ENCODE data around the gene ARVCF. TPM values are rescaled to one million over a fixed set of nuclear protein-coding genes. Genes with fewer than 3 reads are reported as not detected.

ARVCF gene
- total and polyA plus RNA-seq, 9 of the 15 experiments (the other 6 are each of a cell fraction or from before 2014, with no cell fraction given) = 0.03 to 97.4 (median 15.6) TPM

DNA sequence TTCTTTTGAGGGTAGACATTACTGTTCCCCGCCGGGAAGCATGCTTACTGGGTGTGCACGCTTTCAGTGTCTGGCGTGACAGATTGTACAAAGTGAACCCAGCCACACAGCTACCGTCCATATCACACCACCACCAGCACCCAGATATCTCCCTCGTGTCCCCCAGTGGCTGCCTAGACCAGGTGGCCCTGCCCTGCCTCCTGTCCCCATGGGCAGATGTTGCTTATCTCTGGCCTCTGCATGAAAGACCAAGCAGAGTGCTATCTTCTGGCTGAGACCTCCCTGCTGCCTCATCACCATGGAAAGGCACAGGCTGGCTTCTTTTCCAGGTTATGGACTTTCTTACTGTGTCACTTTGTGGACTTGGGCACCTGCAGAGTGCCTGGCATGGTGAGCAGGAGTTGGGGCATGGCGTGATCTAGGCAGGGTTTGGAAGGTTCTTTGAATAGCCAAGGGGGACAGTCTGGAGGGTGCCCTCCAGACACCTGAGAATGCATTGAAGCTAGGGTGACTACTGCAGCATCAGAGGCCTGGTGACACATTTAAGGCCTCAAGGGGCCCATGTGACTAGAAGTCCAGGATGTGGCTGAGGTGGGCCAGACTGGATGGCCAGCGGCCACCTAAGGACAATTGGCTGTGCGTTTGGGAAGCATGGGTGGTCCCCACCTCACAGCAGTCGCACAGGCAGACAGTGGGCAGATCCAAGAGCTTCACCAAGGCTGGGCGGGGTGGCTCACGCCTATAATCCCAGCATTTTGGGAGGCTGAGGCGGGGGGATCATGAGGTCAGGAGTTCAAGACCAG, 9.0 kb upstream of the ARVCF start (continued):
- TF ChIP-seq, protein P1, sequence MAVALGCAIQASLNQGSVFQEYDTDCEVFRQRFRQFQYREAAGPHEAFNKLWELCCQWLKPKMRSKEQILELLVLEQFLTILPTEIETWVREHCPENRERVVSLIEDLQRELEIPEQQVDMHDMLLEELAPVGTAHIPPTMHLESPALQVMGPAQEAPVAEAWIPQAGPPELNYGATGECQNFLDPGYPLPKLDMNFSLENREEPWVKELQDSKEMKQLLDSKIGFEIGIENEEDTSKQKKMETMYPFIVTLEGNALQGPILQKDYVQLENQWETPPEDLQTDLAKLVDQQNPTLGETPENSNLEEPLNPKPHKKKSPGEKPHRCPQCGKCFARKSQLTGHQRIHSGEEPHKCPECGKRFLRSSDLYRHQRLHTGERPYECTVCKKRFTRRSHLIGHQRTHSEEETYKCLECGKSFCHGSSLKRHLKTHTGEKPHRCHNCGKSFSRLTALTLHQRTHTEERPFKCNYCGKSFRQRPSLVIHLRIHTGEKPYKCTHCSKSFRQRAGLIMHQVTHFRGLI (CRISPR knock-in tag; IDR thresholded peaks at IDR 0.05) = peak; percentile 94
- TF ChIP-seq ZNF584 (CRISPR knock-in tag; IDR thresholded peaks at IDR 0.05; ENCODE audit: low read depth) = no peak
- TF ChIP-seq PTRF (tag; IDR thresholded peaks at IDR 0.05) = no peak
- TF ChIP-seq SRSF7 (optimal IDR thresholded peaks at IDR 0.05; ENCODE audit: low read depth, low read length) = no peak
- no peak for TF ChIP-seq CEBPG (CRISPR knock-in tag; IDR thresholded peaks at IDR 0.05)
- TF ChIP-seq CEBPG (tag; conservative IDR thresholded peaks at IDR 0.05 in 1 of 2, IDR thresholded peaks at IDR 0.05 in 1 of 2) = no peak
- TF ChIP-seq, protein P2, sequence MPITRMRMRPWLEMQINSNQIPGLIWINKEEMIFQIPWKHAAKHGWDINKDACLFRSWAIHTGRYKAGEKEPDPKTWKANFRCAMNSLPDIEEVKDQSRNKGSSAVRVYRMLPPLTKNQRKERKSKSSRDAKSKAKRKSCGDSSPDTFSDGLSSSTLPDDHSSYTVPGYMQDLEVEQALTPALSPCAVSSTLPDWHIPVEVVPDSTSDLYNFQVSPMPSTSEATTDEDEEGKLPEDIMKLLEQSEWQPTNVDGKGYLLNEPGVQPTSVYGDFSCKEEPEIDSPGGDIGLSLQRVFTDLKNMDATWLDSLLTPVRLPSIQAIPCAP (CRISPR knock-in tag; IDR thresholded peaks at IDR 0.05; ENCODE audit: borderline replicate concordance) = no peak
- TF ChIP-seq LARP7 (IDR thresholded peaks at IDR 0.05) = no peak
- peak; percentile 81; the same call in 1 of the 2 replicates for TF ChIP-seq KLF6 (CRISPR knock-in tag; IDR thresholded peaks at IDR 0.05; ENCODE audit: borderline replicate concordance)
- peak; percentile 94 for TF ChIP-seq KLF13 (tag; IDR thresholded peaks at IDR 0.05; ENCODE audit: borderline replicate concordance, low read depth)
- no peak for TF ChIP-seq HMG20A (CRISPR knock-in tag; conservative IDR thresholded peaks at IDR 0.05)
- no peak for TF ChIP-seq ZBTB1 (CRISPR knock-in tag; IDR thresholded peaks at IDR 0.05; ENCODE audit: borderline replicate concordance, low read depth)
- TF ChIP-seq ZNF445 (CRISPR knock-in tag; IDR thresholded peaks at IDR 0.05; ENCODE audit: low read depth) = peak; percentile 97
- no peak; the same call in 1 of the 2 replicates for TF ChIP-seq RHOXF2B (CRISPR knock-in tag; conservative IDR thresholded peaks at IDR 0.05)
- TF ChIP-seq, protein P3, sequence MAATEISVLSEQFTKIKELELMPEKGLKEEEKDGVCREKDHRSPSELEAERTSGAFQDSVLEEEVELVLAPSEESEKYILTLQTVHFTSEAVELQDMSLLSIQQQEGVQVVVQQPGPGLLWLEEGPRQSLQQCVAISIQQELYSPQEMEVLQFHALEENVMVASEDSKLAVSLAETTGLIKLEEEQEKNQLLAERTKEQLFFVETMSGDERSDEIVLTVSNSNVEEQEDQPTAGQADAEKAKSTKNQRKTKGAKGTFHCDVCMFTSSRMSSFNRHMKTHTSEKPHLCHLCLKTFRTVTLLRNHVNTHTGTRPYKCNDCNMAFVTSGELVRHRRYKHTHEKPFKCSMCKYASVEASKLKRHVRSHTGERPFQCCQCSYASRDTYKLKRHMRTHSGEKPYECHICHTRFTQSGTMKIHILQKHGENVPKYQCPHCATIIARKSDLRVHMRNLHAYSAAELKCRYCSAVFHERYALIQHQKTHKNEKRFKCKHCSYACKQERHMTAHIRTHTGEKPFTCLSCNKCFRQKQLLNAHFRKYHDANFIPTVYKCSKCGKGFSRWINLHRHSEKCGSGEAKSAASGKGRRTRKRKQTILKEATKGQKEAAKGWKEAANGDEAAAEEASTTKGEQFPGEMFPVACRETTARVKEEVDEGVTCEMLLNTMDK (IDR thresholded peaks at IDR 0.05; ENCODE audit: borderline replicate concordance, insufficient read depth, low read depth, low read length, poor library complexity, severe bottlenecking) = no peak
- TF ChIP-seq, protein P4, sequence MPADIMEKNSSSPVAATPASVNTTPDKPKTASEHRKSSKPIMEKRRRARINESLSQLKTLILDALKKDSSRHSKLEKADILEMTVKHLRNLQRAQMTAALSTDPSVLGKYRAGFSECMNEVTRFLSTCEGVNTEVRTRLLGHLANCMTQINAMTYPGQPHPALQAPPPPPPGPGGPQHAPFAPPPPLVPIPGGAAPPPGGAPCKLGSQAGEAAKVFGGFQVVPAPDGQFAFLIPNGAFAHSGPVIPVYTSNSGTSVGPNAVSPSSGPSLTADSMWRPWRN (IDR thresholded peaks at IDR 0.05; ENCODE audit: low read depth) = no peak
- peak; percentile 54; the same call in 1 of the 2 replicates for TF ChIP-seq CEBPB (tag; IDR thresholded peaks at IDR 0.05)
- TF ChIP-seq, protein P5, sequence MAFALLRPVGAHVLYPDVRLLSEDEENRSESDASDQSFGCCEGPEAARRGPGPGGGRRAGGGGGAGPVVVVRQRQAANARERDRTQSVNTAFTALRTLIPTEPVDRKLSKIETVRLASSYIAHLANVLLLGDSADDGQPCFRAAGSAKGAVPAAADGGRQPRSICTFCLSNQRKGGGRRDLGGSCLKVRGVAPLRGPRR (CRISPR knock-in tag; IDR thresholded peaks at IDR 0.05) = peak; percentile 96
- no peak for TF ChIP-seq RNF2 (IDR thresholded peaks at IDR 0.05)
- peak; percentile 69; the same call in 1 of the 2 replicates for TF ChIP-seq ZNF561 (CRISPR knock-in tag; conservative IDR thresholded peaks at IDR 0.05)
- no peak for TF ChIP-seq CHD4 (IDR thresholded peaks at IDR 0.05; ENCODE audit: insufficient read depth, insufficient replicate concordance, low read depth, low read length, poor library complexity, severe bottlenecking)

All from K562 (cell line).